ENCODE data around the gene TGFBR1.

DNA sequence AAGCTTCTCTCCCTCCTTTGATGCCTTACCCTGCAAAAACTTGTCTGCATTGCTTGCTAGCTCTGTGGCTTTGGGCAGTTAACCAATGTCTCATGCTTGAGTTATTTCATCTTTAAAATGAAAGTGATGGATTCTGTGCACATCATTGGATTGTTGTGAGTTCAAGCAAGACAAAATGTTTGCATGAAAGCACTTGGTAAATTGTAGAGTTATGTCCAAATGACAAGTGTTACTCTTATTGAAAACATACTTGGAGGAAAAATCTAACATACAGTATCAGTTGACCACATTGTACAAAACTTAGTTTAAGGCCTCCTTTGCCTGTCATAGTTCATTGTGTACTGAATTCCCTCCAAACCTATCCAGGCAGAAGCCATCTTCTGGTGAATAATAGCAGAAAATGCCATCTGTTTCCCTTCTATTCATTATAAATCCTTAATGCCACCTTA lies 30.0 kb downstream of the TGFBR1 start:
- TF ChIP-seq POLR2A (IDR thresholded peaks at IDR 0.05; ENCODE audit: low read depth, low read length) = no peak
- TF ChIP-seq, protein P1, sequence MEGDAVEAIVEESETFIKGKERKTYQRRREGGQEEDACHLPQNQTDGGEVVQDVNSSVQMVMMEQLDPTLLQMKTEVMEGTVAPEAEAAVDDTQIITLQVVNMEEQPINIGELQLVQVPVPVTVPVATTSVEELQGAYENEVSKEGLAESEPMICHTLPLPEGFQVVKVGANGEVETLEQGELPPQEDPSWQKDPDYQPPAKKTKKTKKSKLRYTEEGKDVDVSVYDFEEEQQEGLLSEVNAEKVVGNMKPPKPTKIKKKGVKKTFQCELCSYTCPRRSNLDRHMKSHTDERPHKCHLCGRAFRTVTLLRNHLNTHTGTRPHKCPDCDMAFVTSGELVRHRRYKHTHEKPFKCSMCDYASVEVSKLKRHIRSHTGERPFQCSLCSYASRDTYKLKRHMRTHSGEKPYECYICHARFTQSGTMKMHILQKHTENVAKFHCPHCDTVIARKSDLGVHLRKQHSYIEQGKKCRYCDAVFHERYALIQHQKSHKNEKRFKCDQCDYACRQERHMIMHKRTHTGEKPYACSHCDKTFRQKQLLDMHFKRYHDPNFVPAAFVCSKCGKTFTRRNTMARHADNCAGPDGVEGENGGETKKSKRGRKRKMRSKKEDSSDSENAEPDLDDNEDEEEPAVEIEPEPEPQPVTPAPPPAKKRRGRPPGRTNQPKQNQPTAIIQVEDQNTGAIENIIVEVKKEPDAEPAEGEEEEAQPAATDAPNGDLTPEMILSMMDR (IDR thresholded peaks at IDR 0.05; ENCODE audit: extremely low read depth in 1 of 2, insufficient read depth in 1 of 2, low read depth in 1 of 2, low read length in 2 of 2) = no peak
- no peak for TF ChIP-seq EZH2 (IDR thresholded peaks at IDR 0.05; ENCODE audit: borderline replicate concordance, low read depth, low read length, severe bottlenecking)
- TF ChIP-seq POLR2AphosphoS5 (IDR thresholded peaks at IDR 0.05; ENCODE audit: insufficient read depth, low read depth, low read length) = no peak
- no peak for TF ChIP-seq MYC (IDR thresholded peaks at IDR 0.05; ENCODE audit: low read depth, low read length)
- no peak for TF ChIP-seq FOS (IDR thresholded peaks at IDR 0.05; ENCODE audit: borderline replicate concordance, insufficient read depth, low read length)
- TF ChIP-seq MAX (IDR thresholded peaks at IDR 0.05; ENCODE audit: insufficient read depth, insufficient read length) = no peak
- no peak for TF ChIP-seq JUN (IDR thresholded peaks at IDR 0.05; ENCODE audit: borderline replicate concordance, insufficient read depth, insufficient read length, low read depth)
